ENCODE data around the gene PRR29. TPM values are rescaled to one million over a fixed set of nuclear protein-coding genes. Genes with fewer than 3 reads are reported as not detected.

The PRR29 gene
- total RNA-seq: 10 to 100 TPM; 12.0 to 15.1 TPM

DNA sequence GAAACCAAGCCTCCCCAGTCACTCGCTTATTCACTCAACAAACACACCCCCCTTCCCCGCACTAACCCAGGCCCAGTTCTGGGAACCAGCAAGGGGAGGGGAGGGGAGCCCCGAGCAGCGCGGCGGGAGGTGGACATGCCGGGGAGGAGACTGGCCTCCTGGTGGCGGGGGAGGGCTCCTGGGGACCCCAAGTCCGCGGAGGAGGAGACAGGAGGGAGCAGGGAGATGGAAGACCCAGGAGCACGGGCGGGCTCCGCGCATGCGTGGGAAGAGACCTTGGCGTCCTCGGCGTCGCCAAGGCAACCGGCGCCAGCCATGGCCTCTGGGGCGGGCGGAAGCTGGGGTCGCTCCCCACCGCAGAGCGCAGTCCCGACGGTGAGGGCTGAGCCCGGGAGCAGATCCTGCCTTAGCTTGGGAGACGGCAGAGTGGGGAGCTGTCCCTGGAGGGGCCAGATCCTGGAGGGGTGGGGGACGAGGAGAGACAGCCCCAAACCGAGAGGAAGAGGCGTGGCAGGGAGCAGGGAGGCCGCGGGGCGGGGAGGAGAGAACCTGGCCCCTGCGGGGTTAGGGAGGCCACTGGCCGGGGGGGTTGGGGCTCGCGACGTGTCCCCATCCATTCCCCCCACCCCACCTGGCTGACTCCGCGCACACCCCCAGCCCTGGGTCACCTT lies at the start of gene PRR29:
Gene PRR29 (plus strand): TSS at position 302 of the 671 bp plus-strand sequence. CDS start 14 bp downstream, at position 316.
- ChIA-PET CTCF (interaction anchor here (1.2 to 4.4 kb wide), 7 partner anchors 14 to 135 kb away, joined by 3 to 26 read pairs (median 10); partner anchors contain the start of genes GH1 and ICAM2), POLR2A (interaction anchor here (0.8 to 9.1 kb wide), 12 partner anchors 10 to 148 kb away, joined by 3 to 79 read pairs (median 6); partner anchors contain the start of gene ICAM2)
- peak; percentile 82 for DNase-seq

DNA sequence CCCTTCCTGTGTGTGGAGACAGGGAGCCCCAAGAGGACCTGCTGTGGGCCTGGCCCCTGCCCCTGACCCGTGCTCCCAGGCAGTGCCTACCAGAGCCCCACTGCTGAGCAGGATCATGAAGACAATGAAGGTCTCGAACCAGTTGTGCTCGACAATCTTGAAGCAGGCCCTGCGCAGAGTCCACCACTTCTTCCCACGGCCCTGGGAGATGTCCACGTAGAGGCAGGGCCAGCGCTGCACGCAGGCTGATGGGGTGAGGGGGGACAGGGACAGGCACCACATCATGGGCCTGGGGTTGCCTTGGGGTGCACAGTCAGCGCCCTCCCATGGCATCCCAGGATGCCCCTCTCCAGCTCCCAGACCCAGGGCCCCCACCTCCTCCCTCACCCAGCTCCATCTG lies 49.6 kb upstream of the PRR29 start:
- ChIA-PET CTCF (interaction anchor here (1.2 kb wide), 1 partner anchor 38 kb away, joined by 3 read pairs; the partner anchor contains the start of gene CSHL1), POLR2A (interaction anchor here (0.8 kb wide), 1 partner anchor 36 kb away, joined by 3 read pairs; no protein-coding TSS in a partner anchor)
- no peak for DNase-seq
- Mint-ChIP-seq H3K27ac (no peak overlapping the region), H3K36me3 (ENCODE audit: low read depth) (no peaks in the 10 kb centered on the region), H3K27me3 (peaks cover 4% of the 10 kb centered on the region), H3K9me3 (no peaks in the 10 kb centered on the region), H3K4me3 (no peak overlapping the region), H3K4me1 (peaks cover 26% of the 10 kb centered on the region)

More for the DNA sequence above, at the start of gene PRR29:
- Mint-ChIP-seq H3K4me3 (peak within 1 kb of the TSS; percentile 92), H3K9me3 (no peaks in the 10 kb centered on the region), H3K27me3 (peaks cover 8% of the 10 kb centered on the region), H3K36me3 (ENCODE audit: low read depth) (peaks cover 32% of the 10 kb centered on the region), H3K27ac (peak within 1 kb of the TSS; percentile 76), H3K4me1 (peaks cover 66% of the 10 kb centered on the region)

DNA sequence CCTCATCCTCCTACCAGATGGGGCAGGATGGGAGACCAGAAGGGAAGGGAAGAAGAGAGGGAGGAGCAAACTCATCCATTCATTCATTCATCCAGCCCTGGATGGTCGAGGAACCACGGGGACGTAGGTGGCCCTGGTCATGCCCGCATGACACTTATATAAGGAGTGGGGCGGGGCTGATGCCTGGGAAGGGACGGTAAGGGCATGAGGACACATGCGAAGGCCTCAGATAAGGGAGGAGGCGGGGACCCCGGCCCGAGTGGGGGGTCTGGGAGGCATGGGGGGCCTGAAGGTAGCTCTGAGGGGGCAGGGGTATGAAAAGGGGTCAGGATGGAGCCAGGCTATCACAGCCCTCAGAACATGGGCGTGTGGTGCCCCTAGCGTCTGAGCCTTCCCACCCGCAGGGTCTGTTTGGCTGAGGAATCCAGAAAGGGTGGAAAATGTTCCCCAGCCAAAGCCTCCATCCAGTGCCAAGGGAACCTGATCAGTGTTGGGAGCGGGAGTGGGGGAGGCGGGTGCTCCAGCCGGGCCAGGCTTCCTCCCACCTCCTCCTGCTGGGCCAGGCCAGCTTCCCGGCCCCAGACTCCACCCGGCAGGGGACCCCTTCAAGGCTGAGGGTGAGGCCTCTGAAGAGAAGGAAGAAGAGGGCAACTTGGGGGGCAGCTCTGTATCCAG lies 48.4 kb upstream of the PRR29 start:
- CTCF ChIA-PET: interaction anchor here (0.6 to 4.2 kb wide), 9 partner anchors 17 to 184 kb away, joined by 3 to 47 read pairs (median 3); partner anchors contain the start of genes CD79B, CSHL1, GH1 and ICAM2
- POLR2A ChIA-PET: interaction anchor here (1.4 kb wide), 2 partner anchors 40 to 196 kb away, joined by 3 to 4 read pairs; no protein-coding TSS in a partner anchor
- Mint-ChIP-seq H3K36me3 (ENCODE audit: low read depth) (no peaks in the 10 kb centered on the region), H3K9me3 (no peaks in the 10 kb centered on the region), H3K27me3 (peaks cover 2% of the 10 kb centered on the region), H3K27ac (no peak overlapping the region), H3K4me3 (no peak overlapping the region), H3K4me1 (peaks cover 37% of the 10 kb centered on the region)
- DNase-seq: no peak

DNA sequence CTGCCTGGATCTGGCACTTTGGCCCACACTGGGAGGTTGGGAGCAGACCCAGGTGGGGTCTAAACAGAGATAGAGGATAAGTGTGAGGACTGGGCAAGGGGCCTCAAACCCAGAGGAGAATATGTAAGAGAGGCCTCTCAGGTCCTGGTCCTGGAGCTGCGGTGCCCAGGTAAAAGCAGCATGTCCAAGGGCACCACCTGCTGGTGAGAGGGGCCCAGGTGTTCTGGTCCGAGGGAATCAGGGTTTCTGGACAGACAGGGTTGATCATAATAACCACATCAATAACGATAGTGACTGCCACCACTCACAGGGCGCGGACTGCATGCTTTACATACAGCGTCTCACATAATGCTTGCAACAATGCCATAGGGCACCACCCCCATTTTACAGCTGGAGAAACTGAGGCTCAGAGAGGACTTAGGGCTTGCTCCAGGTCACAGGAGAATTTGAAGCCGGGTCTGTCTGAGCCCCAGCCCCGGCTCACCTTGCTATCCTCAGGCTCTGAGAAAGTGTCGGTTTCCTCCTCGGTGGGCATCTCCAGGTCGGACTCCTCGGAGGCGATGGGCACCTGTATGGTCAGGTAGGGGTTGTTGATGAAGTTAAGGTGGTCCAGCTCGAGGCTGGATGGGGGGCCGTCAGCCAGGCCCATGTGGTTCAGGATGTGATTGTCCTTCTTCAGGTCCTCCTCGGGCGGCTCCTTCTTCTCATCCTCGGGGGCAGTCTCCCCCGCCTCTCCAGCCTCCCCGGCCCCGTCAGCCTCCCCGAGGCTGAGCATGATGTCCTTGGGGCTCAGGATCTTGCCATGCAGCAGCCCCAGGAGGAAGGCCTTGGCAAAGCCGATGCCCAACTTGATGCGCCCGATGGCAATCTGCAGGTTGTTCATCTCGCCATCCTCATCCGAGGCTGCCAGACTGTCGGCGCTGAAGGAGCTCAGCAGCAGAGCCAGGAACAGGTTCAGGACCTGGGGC lies 46.9 kb upstream of the PRR29 start:
- no peaks in the 10 kb centered on the region for H3K9me3 Mint-ChIP-seq
- H3K4me1 Mint-ChIP-seq: peaks cover 34% of the 10 kb centered on the region
- peaks cover 2% of the 10 kb centered on the region for H3K27me3 Mint-ChIP-seq
- POLR2A ChIA-PET: interaction anchor here (0.8 to 1.5 kb wide), 4 partner anchors 11 to 39 kb away, joined by 3 read pairs; partner anchors contain the start of gene CD79B
- H3K27ac Mint-ChIP-seq: no peak overlapping the region
- DNase-seq: peak; percentile 53
- CTCF ChIA-PET: interaction anchor here (1.0 to 4.2 kb wide), 9 partner anchors 16 to 182 kb away, joined by 3 to 47 read pairs (median 4); partner anchors contain the start of genes CD79B, GH1 and ICAM2
- no peaks in the 10 kb centered on the region for H3K36me3 Mint-ChIP-seq (ENCODE audit: low read depth)
- no peak overlapping the region for H3K4me3 Mint-ChIP-seq

DNA sequence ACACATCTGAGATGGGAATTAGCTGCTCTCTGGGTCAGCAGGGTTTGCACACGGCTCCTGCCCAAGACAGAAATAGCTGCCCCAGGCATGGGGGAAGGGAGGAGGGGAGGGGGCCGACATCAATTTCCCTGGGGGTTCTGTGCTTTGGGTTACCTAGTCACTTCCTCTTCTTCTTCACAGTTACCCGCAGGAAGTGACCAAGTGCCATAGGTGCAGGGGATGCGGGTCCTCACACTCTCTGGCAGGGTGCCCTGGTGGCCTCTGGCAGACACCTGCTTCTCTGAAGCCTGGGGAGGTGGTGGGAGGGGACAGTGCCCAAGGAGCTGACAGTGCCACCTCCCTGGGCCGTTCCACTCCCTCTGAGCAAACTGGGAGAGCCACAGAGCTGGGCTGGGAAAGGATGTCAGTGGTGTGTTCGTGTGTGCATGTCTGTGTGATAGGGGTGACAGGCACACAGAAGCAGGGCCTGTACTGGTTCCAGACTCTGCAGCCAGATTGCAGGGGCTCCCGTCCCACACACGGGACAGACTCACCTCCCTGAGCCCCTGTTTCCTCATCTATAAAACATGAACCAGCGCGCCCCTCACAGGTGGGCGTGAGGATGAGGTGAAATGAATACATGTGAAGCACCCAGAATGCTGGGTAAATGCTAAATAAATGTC lies 43.6 kb upstream of the PRR29 start:
- POLR2A ChIA-PET: interaction anchor here (0.7 to 1.6 kb wide), 5 partner anchors 13 to 71 kb away, joined by 3 to 5 read pairs (median 3); partner anchors contain the start of gene ICAM2
- no peaks in the 10 kb centered on the region for H3K9me3 Mint-ChIP-seq
- no peaks in the 10 kb centered on the region for H3K36me3 Mint-ChIP-seq (ENCODE audit: low read depth)
- CTCF ChIA-PET: interaction anchor here (0.8 to 2.2 kb wide), 5 partner anchors 8 to 179 kb away, joined by 3 to 6 read pairs (median 5); no protein-coding TSS in a partner anchor
- H3K4me1 Mint-ChIP-seq: peaks cover 25% of the 10 kb centered on the region
- peaks cover 2% of the 10 kb centered on the region for H3K27me3 Mint-ChIP-seq
- DNase-seq: peak; percentile 48
- H3K4me3 Mint-ChIP-seq: no peak overlapping the region
- no peak overlapping the region for H3K27ac Mint-ChIP-seq

DNA sequence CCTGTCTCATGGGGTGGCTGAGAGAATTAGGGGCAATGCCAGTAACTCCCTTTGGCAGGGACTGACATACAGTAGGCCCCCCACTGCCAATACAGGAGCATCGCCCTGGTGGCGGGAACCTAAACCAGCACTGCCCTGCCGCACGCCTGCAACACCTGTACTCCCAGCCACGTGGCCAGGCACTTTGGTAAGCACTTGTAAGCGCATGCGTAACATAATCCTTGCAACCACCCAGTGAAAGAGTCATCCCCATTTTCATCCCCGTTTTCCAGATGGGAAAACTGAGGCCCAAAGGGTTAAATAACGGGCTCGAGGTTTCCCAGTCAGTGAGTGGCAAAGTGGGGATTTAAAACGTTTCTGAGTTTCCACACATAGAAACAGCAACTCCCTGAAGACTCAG lies 42.9 kb upstream of the PRR29 start:
- peaks cover 25% of the 10 kb centered on the region for H3K4me1 Mint-ChIP-seq
- peaks cover 5% of the 10 kb centered on the region for H3K27me3 Mint-ChIP-seq

DNA sequence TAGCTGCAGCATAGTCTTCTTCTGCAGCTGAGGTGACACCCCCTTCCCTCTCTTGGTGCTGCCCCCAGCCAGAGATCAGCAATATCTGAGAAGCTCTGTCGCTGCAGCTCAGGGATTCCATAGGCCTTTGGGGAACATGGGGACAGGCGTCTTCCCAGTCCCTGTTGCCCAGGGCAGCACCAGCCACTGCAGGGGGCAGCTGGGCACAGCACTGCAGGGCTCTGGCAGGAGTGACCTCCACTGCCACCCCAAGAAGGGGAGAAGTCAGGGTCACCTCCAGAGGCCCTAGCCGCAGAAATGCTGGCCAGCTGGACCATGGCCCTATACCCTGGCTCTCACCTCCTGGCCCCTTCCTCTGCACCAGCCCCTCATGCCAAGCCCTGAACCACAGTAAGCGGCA lies 42.4 kb upstream of the PRR29 start:
- Mint-ChIP-seq H3K27me3 (peaks cover 5% of the 10 kb centered on the region), H3K9me3 (no peaks in the 10 kb centered on the region), H3K4me3 (no peak overlapping the region), H3K36me3 (ENCODE audit: low read depth) (no peaks in the 10 kb centered on the region), H3K27ac (no peak overlapping the region), H3K4me1 (peaks cover 25% of the 10 kb centered on the region)
- CTCF ChIA-PET: interaction anchor here (1.0 to 2.8 kb wide), 4 partner anchors 9 to 74 kb away, joined by 3 to 21 read pairs (median 5); no protein-coding TSS in a partner anchor
- no peak for DNase-seq
- POLR2A ChIA-PET: interaction anchor here (0.5 to 1.6 kb wide), 3 partner anchors 12 to 76 kb away, joined by 3 to 4 read pairs (median 4); no protein-coding TSS in a partner anchor

More for the DNA sequence above, 42.9 kb upstream of the PRR29 start:
- H3K36me3 Mint-ChIP-seq (ENCODE audit: low read depth): no peaks in the 10 kb centered on the region
- no peak overlapping the region for H3K4me3 Mint-ChIP-seq
- DNase-seq: no peak
- H3K27ac Mint-ChIP-seq: no peak overlapping the region
- H3K9me3 Mint-ChIP-seq: no peaks in the 10 kb centered on the region
- ChIA-PET POLR2A (interaction anchor here (0.5 to 1.6 kb wide), 5 partner anchors 12 to 77 kb away, joined by 3 to 5 read pairs (median 4); partner anchors contain the start of gene ICAM2), CTCF (interaction anchor here (0.8 to 2.2 kb wide), 3 partner anchors 10 to 74 kb away, joined by 3 to 6 read pairs (median 4); no protein-coding TSS in a partner anchor)

DNA sequence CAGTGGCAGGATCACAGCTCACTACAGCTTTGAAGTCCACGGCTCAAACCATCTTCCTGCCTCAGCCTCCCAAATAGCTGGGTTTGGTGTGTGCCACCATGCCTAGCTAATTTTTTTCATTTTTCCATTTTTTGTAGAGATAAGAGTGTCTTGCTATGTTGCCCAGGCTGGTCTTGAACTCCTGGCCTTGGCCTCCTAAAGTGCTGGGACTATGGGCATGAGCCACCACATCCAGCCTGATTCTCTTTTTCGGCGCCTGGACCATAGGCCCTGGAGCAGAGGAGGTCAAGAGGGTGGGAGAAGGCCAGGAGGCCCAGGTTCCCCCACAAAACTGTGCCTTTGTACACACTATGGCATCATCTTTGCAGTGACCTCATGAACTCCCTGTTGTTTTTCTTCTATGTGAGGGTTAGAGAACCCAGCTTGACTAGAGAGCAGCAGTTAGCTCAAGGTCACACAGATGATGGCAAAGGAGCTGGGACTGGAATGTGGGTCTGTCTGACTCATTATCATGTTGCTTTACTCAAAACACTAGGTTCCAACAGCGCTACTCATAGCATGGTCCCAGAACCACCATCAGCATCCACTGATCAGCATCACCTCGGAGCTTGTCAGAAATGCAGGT lies 41.7 kb upstream of the PRR29 start:
- no peak overlapping the region for H3K27ac Mint-ChIP-seq
- DNase-seq: no peak
- H3K27me3 Mint-ChIP-seq: peaks cover 5% of the 10 kb centered on the region
- no peak overlapping the region for H3K4me3 Mint-ChIP-seq
- H3K36me3 Mint-ChIP-seq (ENCODE audit: low read depth): no peaks in the 10 kb centered on the region
- CTCF ChIA-PET: interaction anchor here (1.0 to 2.8 kb wide), 3 partner anchors 10 to 70 kb away, joined by 3 to 21 read pairs (median 4); no protein-coding TSS in a partner anchor
- POLR2A ChIA-PET: interaction anchor here (1.3 to 1.5 kb wide), 2 partner anchors 10 to 11 kb away, joined by 3 to 4 read pairs; no protein-coding TSS in a partner anchor
- H3K9me3 Mint-ChIP-seq: no peaks in the 10 kb centered on the region
- peaks cover 25% of the 10 kb centered on the region for H3K4me1 Mint-ChIP-seq

DNA sequence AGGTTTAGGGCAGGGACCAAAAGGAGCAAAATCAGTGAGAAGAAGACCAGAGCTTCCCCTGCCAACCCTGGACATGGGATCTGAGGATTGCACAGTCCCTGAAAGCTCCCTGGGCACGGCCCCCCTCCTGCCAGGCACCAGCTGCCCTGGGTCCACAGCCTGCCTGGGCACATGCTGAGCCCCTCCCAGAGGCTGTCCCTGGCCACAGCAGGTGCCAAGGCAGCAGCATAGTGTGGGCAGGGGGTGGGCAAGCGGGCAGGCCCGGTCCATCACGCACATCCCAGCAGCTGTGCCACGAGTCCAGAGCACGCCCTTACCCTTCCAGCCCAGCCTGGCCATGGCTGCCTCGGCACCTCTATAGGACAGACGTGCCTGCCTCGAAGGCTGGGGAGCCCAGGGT lies 38.1 kb upstream of the PRR29 start:
- H3K4me1 Mint-ChIP-seq: peaks cover 9% of the 10 kb centered on the region
- POLR2A ChIA-PET: no interaction called here

DNA sequence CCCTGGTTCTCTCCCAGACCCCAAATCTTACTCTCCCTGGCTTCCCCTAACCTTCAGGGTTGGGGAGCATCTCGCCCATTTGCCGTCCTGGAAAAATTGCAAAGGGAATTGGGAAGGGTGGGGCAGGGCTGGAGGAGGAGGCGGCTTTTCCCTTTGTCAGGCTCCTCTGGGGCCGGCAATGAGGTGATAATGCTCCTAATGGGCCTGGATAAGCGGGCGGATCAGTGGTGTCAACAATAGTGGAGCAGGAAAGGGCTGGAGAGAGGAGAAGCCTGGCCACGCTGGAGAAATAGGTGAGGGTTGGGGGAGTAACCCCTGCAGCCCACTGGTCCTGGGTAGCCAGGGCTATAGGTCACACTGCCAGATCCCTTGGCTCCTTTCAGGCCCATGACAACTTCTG lies 37.7 kb upstream of the PRR29 start:
- H3K27ac Mint-ChIP-seq: no peak overlapping the region
- ChIA-PET CTCF (interaction anchor here (1.3 to 2.3 kb wide), 2 partner anchors 14 to 41 kb away, joined by 7 read pairs; no protein-coding TSS in a partner anchor), POLR2A (no interaction called here)
- peaks cover 5% of the 10 kb centered on the region for H3K27me3 Mint-ChIP-seq
- H3K4me3 Mint-ChIP-seq: no peak overlapping the region
- H3K36me3 Mint-ChIP-seq (ENCODE audit: low read depth): no peaks in the 10 kb centered on the region
- peaks cover 6% of the 10 kb centered on the region for H3K4me1 Mint-ChIP-seq
- DNase-seq: no peak
- H3K9me3 Mint-ChIP-seq: no peaks in the 10 kb centered on the region

More for the DNA sequence above, 38.1 kb upstream of the PRR29 start:
- CTCF ChIA-PET: no interaction called here
- Mint-ChIP-seq H3K27me3 (peaks cover 5% of the 10 kb centered on the region), H3K9me3 (no peaks in the 10 kb centered on the region), H3K4me3 (no peak overlapping the region), H3K36me3 (ENCODE audit: low read depth) (no peaks in the 10 kb centered on the region), H3K27ac (no peak overlapping the region)
- no peak for DNase-seq
